Measurements from ENCODE around the gene EPHA5.

GRCh38 chr4:65310586-65310985 is 359.7 kb downstream of the EPHA5 start:
- TF ChIP-seq MAX (IDR thresholded peaks at IDR 0.05) (no peak), TEAD4 (IDR thresholded peaks at IDR 0.05) (no peak), FOXM1 (IDR thresholded peaks at IDR 0.05; ENCODE audit: borderline replicate concordance, low read depth) (no peak), TAF1 (IDR thresholded peaks at IDR 0.05; ENCODE audit: low read depth) (no peak), RAD21 (IDR thresholded peaks at IDR 0.05; ENCODE audit: low read depth) (no peak)
- TF ChIP-seq, protein P1, sequence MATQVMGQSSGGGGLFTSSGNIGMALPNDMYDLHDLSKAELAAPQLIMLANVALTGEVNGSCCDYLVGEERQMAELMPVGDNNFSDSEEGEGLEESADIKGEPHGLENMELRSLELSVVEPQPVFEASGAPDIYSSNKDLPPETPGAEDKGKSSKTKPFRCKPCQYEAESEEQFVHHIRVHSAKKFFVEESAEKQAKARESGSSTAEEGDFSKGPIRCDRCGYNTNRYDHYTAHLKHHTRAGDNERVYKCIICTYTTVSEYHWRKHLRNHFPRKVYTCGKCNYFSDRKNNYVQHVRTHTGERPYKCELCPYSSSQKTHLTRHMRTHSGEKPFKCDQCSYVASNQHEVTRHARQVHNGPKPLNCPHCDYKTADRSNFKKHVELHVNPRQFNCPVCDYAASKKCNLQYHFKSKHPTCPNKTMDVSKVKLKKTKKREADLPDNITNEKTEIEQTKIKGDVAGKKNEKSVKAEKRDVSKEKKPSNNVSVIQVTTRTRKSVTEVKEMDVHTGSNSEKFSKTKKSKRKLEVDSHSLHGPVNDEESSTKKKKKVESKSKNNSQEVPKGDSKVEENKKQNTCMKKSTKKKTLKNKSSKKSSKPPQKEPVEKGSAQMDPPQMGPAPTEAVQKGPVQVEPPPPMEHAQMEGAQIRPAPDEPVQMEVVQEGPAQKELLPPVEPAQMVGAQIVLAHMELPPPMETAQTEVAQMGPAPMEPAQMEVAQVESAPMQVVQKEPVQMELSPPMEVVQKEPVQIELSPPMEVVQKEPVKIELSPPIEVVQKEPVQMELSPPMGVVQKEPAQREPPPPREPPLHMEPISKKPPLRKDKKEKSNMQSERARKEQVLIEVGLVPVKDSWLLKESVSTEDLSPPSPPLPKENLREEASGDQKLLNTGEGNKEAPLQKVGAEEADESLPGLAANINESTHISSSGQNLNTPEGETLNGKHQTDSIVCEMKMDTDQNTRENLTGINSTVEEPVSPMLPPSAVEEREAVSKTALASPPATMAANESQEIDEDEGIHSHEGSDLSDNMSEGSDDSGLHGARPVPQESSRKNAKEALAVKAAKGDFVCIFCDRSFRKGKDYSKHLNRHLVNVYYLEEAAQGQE (IDR thresholded peaks at IDR 0.05; ENCODE audit: low read depth): no peak

Data from Ishikawa (cell line).